Lung (tissue), 12 donors: ENCODE measurements around the gene LHPP. TPM values are rescaled to one million over a fixed set of nuclear protein-coding genes. Genes with fewer than 3 reads are reported as not detected.

ENCODE experiments used
- ATAC-seq: fragments of 200-7000 bp; cut with Tn5 transposase; one replicate; pipeline ENCODE4 v1.9.1; 2020; ENCODE audit warnings: moderate number of reproducible peaks; ENCODE audit not compliant: insufficient read depth, low FRiP score
- DNase-seq, 3 donors: peaks; one replicate each; pipeline ENCODE4 v3.0.0-alpha.2; 2013 to 2017
- H3K27ac ChIP-seq, 2 donors: one replicate each; pipeline ENCODE4 v1.5.1; 2013; ENCODE audit warnings: mild to moderate bottlenecking in 2 of 2, moderate library complexity in 2 of 2, control low read depth in 1 of 2, inconsistent platforms in 1 of 2, low read depth in 1 of 2, low read length in 1 of 2
- H3K27me3 ChIP-seq, 3 donors: one replicate each; pipeline ENCODE4 v1.5.1; 2013; ENCODE audit warnings: low read length in 2 of 3; ENCODE audit not compliant: control insufficient read depth in 3 of 3, insufficient read depth in 3 of 3
- H3K36me3 ChIP-seq, 4 donors: one replicate each; pipeline ENCODE4 v1.5.1; 2013; ENCODE audit warnings: low read length in 4 of 4, mild to moderate bottlenecking in 1 of 4, moderate library complexity in 1 of 4; ENCODE audit not compliant: control insufficient read depth in 4 of 4, insufficient read depth in 4 of 4
- H3K4me1 ChIP-seq, 5 donors: one replicate each; pipeline ENCODE4 v1.5.1; 2013; ENCODE audit warnings: low read length in 5 of 5, mild to moderate bottlenecking in 2 of 5, moderate library complexity in 1 of 5; ENCODE audit not compliant: control insufficient read depth in 5 of 5, insufficient read depth in 5 of 5
- H3K4me3 ChIP-seq: one replicate; pipeline ENCODE4 v1.5.1; 2013; ENCODE audit warnings: mild to moderate bottlenecking, control low read depth, moderate library complexity
- H3K9ac ChIP-seq, 2 donors: one replicate each; pipeline ENCODE4 v1.5.1; 2013; ENCODE audit warnings: low read length in 2 of 2, control low read depth in 1 of 2; ENCODE audit not compliant: insufficient read depth in 1 of 2
- H3K9me3 ChIP-seq, 4 donors: one replicate each; pipeline ENCODE4 v1.5.1; 2013; ENCODE audit warnings: low read length in 3 of 4, mild to moderate bottlenecking in 1 of 4, moderate library complexity in 1 of 4; ENCODE audit not compliant: control insufficient read depth in 4 of 4, insufficient read depth in 3 of 4
- CTCF ChIP-seq: IDR thresholded peaks from 2 replicates; pipeline ENCODE4 v1.5.1; 2012; ENCODE audit warnings: mild to moderate bottlenecking; ENCODE audit errors: control extremely low read depth, extremely low read depth
- WGBS, 2 donors: extraction: QIAGEN DNeasy Blood & Tissue Kit; methylation state at CpG; one replicate each; pipeline ENCODE4 v1.1.7; 2013; 5-methylcytosine and 5-hydroxymethylcytosine counted together
- polyA plus RNA-seq, 2 donors: library from polyadenylated mRNA; stranded (reverse); fragments of 200-250 nt; gene quantifications; one replicate each; pipeline ENCODE4 v1.2.1, GENCODE V29; 2013
- total RNA-seq, 2 donors: library from RNA; depleted of rRNA in 1 of 2; stranded (reverse); fragments of >200 nt in 1 of 2; gene quantifications; one replicate each; pipeline ENCODE4 v1.2.1, GENCODE V29; 2014 to 2021
- donor health status: control.
- donor health status: control.
- donor health status: Bipolar disorder and iron deficiency.
- donor health status: healthy.
- donor health status: DM: yes; HTN: yes; CAD: no.

LHPP gene
- total and polyA plus RNA-seq, 4 donors = 7.1 to 18.6 (median 14.8) TPM

- H3K9ac ChIP-seq = no peak overlapping the region
- no peak overlapping the region for H3K4me3 ChIP-seq
- TF ChIP-seq CTCF = no peak
- no peaks in the 10 kb centered on the region for H3K36me3 ChIP-seq
- DNase-seq (no peak), ATAC-seq (no peak)
- H3K27ac ChIP-seq = no peak overlapping the region
- H3K27me3 ChIP-seq = peaks cover 31 to 86% (median 75%) of the 10 kb centered on the region in 3 donors
- H3K9me3 ChIP-seq = no peaks in the 10 kb centered on the region
- H3K4me1 ChIP-seq = peaks cover 0 to 22% (median 12%) of the 10 kb centered on the region in 5 donors
- WGBS, 2 donors = 2% methylated on average over 49 to 59 of the region's 59 CpGs
These were observed 12.2 kb upstream of the LHPP start for GRCh38 chr10:124449170-124450011.

- peaks cover 31 to 85% (median 75%) of the 10 kb centered on the region in 3 donors for H3K27me3 ChIP-seq
- no peak for ATAC-seq
These were observed 11.4 kb upstream of the LHPP start, which contains the start of gene NKX1-2 for GRCh38 chr10:124450012-124450782. TSS of gene NKX1-2 (minus strand) at chr10:124450035. CDS start at chr10:124449943, 92 bp downstream.

DNA sequence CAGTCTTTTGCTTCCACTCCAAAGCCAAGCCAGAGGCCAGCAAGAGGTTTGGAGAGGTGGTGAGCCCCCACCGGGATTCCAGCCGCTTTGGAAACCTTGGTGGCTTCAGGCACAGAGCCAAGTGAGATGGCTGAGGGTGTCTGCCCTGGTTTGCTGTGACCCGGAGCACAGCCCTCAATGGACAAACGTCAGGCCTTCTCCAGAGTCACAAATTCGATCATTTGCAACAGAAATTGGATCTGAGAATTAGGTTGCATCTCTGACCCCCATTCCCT, 10.9 kb upstream of the LHPP start:
- no peaks in the 10 kb centered on the region for H3K36me3 ChIP-seq
- no peaks in the 10 kb centered on the region for H3K9me3 ChIP-seq
- ATAC-seq (no peak), DNase-seq (no peak)
- H3K27me3 ChIP-seq = peaks cover 31 to 85% (median 72%) of the 10 kb centered on the region in 3 donors
- 13% methylated on average over 5 of the region's 5 CpGs for WGBS, 2 donors
- peaks cover 0 to 22% (median 12%) of the 10 kb centered on the region in 5 donors for H3K4me1 ChIP-seq
- TF ChIP-seq CTCF = no peak
- H3K27ac ChIP-seq = no peak overlapping the region
- no peak overlapping the region for H3K4me3 ChIP-seq
- H3K9ac ChIP-seq = no peak overlapping the region

More at GRCh38 chr10:124450012-124450782, 11.4 kb upstream of the LHPP start, which contains the start of gene NKX1-2:
- no peaks in the 10 kb centered on the region for H3K36me3 ChIP-seq
- TF ChIP-seq CTCF = no peak
- H3K27ac ChIP-seq = no peak within 1 kb of the TSS
- DNase-seq = peak; percentile 23 to 55 (median 47)
- no peak within 1 kb of the TSS for H3K9ac ChIP-seq
- 2 to 4% methylated on average over 47 to 57 of the region's 57 CpGs for WGBS, 2 donors
- H3K4me3 ChIP-seq = no peak within 1 kb of the TSS
- H3K4me1 ChIP-seq = peaks cover 0 to 22% (median 12%) of the 10 kb centered on the region in 5 donors
- H3K9me3 ChIP-seq = no peaks in the 10 kb centered on the region
